Measurements from ENCODE around the gene RNU1-2.
"Not testable (repeated sequence)": the region's sequence is repeated elsewhere in the genome, so short reads cannot be mapped to it uniquely, and the experiment has no call there.

RNU1-2 gene

GRCh38 chr1:16907870-16908758, 12.3 kb downstream of the RNU1-2 start:
- no peak for DNase-seq (ENCODE audit: low spot score)

- not testable (repeated sequence) for DNase-seq (ENCODE audit: low spot score)
Measured at GRCh38 chr1:16911851-16912721, 16.3 kb downstream of the RNU1-2 start.

GRCh38 chr1:16912742-16913141, 17.0 kb downstream of the RNU1-2 start:
- not testable (repeated sequence) for DNase-seq (ENCODE audit: low spot score)

- no peak for DNase-seq (ENCODE audit: low spot score)
Measured at GRCh38 chr1:16913181-16913832, 17.5 kb downstream of the RNU1-2 start.

- peak; percentile 98 for DNase-seq (ENCODE audit: low spot score)
Measured at GRCh38 chr1:16913833-16914662, 18.3 kb downstream of the RNU1-2 start.

GRCh38 chr1:16914928-16915626, 19.3 kb downstream of the RNU1-2 start:
- DNase-seq (ENCODE audit: low spot score): not testable (repeated sequence)

- no peak for DNase-seq (ENCODE audit: low spot score)
Measured at GRCh38 chr1:16915627-16915973, 19.8 kb downstream of the RNU1-2 start.

GRCh38 chr1:16916036-16916880, 20.5 kb downstream of the RNU1-2 start:
- DNase-seq (ENCODE audit: low spot score): not testable (repeated sequence)

GRCh38 chr1:16918371-16918770, 22.6 kb downstream of the RNU1-2 start:
- no peak for DNase-seq (ENCODE audit: low spot score)

GRCh38 chr1:16918936-16919665, 23.3 kb downstream of the RNU1-2 start:
- DNase-seq (ENCODE audit: low spot score): not testable (repeated sequence)

- no peak for DNase-seq (ENCODE audit: low spot score)
Measured at GRCh38 chr1:16920951-16921350, 25.2 kb downstream of the RNU1-2 start.

- peak; percentile 42 for DNase-seq (ENCODE audit: low spot score)
Measured at GRCh38 chr1:16921391-16922185, 25.8 kb downstream of the RNU1-2 start, which contains the start of gene CROCC. TSS of gene CROCC (plus strand) at chr1:16921931. CDS start at chr1:16922019, 88 bp downstream.

- DNase-seq (ENCODE audit: low spot score): no peak
Measured at GRCh38 chr1:16922466-16922865, 26.7 kb downstream of the RNU1-2 start.

GRCh38 chr1:16922885-16923431, 27.2 kb downstream of the RNU1-2 start:
- DNase-seq (ENCODE audit: low spot score): no peak

- no peak for DNase-seq (ENCODE audit: low spot score)
Measured at GRCh38 chr1:16924216-16924918, 28.6 kb downstream of the RNU1-2 start.

GRCh38 chr1:16924919-16925477, 29.2 kb downstream of the RNU1-2 start:
- DNase-seq (ENCODE audit: low spot score): no peak

Measured in CD4-positive, alpha-beta T cell treated with Interleukin-6 at 100 ng/mL for 8 hours (primary cell).